CD4-positive, alpha-beta T cell treated with Interleukin-4 for 4 hours (primary cell): ENCODE data around the gene TLCD1.

Experiments used
- DNase-seq: peaks from one replicate; pipeline ENCODE4 v3.0.0-alpha.2; 2020

The TLCD1 gene

DNA sequence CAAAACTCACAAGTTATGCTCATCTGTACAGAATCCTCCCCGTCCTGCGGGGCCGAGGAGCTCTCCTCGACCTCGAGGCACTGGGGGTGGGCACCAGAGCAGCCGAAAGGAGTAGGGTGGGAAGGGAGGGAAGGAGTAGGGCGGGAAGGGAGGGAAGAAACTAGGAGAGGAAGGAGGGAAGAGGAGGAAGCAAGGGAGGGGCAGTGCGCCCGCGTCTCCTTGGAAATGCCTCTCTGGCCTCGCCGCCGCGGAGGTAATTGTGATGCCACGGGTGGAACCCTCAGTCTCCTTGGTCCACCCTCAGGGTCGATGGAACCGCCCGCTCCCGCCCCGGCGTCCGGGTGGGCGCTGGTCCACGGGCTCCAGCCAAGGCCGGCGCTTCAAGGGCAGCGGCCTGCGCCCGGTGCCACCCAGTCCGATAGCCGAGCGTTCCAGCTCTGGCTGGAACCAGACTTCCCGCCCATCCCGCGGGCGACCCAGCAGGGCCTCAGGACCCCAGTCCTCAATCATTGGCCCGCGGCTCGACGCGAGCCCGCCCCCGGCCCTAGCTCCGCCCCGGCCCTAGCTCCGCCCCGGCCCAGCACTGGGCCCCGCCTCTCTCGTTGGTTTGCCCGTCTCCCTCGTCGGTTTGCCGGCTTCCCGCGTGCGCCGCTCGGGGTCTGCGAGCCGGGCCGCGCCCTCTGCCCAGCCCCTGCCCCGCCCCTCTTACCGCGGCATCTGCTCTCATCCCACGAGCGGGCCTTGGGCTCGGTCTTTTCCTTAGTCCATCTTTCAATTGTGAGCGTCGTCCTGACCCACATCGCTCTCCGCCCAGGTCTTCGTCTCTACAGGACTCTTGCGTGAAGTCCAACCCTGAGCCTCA is 14.9 kb downstream of the TLCD1 start:
- peak; percentile 86 for DNase-seq

DNA sequence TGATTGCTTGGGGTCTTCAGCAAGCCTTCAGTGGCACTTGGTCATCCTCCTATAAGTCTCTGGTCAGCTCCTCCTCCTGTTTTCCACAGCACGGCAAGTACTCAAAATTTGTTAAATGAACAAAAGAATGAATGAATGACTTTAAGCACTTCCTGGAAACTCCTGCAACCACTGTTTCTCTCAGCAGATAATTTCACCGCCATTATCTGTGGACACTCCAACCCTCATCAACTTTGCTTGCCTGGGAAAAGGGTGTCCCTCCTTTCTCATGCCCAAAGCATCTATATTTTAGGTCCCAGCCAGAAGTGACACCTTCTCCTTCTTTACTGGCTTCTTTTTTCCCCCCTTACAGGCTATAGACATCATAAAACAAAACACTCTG is 18.7 kb downstream of the TLCD1 start:
- no peak for DNase-seq

DNA sequence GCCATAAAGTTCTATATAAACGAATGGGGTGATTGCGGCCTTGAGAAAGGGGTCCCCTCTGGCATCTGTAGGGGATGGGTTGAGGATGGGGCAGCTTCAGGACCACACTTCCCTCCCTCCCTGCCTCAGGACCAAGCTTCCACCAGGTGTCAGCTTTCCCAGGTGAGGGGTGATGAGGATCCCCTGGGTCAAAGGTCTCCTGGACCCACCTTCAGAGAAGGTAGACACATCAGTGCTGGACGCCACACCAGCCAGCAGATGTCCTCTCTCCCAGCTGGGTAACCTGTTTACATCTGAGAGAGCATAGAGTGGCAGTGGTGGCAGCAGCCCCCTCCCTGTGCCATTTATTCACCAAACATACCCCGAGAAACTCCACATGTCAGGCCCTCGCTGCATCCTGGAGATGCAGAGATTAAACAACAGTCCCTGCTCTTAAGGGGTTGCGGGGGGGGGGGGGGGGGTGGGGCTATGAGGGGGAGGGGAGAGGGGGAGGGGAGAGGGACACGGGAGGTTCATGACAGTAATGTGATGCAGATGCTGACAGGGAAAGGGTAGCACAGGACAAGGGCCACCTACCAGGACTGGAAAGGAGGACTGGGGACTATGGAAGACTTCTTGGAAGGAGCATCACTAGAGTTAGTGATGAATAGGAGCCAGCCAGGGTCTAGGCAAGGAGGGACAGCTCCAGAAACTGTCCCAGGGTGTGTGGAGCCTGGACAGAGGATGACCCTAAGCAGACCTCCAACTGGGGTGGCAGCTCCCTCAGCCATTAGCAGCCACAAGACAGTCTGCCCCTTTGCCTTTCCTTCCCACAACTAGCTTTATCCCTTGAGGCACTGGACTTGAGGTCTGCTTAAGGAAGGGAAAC is 19.3 kb downstream of the TLCD1 start:
- DNase-seq: no peak

DNA sequence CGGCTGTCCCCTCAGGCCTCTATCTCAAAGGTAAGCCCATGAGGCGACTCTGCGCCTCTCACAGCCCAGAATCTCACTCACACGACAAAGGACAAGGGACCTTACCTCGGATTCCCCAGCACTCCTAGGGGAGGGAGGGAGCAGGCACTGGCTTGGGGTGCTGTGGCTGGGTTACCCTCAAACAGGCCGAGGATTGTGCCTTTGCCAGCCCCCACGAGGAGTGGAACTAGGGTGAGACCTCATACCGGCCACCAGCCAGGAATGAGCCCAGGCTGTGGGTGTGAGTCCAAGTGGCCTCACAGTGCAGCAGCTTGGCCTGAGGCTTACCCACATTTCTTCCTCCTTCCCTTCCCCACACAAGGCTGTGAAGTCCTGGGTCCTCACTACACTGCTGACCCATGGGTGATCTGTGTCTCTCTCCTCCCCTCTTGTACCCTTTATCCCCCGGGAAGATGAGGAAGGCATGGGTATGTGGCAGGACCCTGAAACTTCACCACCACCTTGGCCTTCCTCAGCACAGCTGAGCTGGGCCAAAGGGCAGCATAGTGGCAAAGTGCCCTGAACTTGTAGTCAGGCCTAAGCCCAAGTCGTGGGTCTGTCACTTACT is 20.2 kb downstream of the TLCD1 start:
- DNase-seq: no peak

DNA sequence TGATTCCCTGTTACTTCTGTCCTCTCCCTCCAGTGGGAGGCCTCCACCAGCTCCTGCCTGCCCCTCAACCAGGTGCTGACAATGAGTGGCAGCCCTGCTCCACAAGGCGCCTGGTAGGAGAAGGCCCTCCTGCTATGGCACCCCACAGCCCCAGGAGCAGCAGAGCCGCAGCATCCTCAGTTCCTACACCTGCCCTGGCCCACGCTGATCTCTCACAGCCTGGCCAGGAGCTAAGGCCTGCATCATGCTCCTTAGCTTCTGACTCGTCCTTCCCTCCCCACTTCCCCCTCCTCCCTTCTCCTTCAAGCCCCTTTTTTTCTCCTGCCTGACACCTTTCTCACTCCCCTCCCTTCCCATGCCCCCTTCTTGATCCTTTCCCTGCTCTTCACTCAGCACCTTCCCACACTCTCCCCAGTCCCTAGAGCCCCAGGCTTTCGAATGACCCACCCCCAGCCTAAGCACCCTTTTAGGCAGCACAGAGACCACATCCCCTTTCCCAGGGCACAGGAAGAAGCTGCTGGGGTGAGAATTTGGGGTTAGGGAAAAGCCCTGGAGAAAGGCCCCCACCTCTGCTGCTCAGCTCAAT is 20.9 kb downstream of the TLCD1 start:
- DNase-seq: no peak

DNA sequence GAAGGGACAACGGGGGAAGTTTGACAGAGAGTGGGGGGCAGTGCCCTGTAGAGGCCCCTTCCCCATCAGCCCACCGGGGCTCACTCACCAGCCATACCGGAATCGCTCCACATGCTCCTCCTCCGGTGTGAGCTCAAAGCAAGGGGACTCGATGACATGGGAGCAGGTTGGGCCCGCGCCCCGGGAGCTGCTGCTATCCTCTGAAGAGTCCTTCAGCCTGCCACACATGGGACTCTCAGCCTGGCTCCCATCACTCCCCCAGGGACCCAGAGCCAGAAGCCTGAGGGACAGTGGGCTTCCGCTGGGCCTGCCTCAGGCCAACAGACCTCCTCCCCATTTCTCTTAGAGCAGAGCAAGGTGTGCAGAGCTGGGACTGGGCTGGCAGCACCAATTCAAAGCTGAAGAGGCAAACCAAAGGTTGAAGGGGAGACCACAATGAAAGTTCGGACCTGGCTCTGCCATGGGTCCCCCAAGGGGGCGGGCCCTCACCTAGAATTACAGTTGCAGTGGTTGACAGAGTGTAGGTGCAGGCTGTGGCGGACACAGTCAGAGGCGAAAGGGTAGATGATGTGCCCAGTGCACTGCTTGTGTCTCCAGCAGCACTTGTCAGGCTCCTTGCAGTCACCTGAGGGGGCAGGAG is 21.7 kb downstream of the TLCD1 start:
- no peak for DNase-seq

DNA sequence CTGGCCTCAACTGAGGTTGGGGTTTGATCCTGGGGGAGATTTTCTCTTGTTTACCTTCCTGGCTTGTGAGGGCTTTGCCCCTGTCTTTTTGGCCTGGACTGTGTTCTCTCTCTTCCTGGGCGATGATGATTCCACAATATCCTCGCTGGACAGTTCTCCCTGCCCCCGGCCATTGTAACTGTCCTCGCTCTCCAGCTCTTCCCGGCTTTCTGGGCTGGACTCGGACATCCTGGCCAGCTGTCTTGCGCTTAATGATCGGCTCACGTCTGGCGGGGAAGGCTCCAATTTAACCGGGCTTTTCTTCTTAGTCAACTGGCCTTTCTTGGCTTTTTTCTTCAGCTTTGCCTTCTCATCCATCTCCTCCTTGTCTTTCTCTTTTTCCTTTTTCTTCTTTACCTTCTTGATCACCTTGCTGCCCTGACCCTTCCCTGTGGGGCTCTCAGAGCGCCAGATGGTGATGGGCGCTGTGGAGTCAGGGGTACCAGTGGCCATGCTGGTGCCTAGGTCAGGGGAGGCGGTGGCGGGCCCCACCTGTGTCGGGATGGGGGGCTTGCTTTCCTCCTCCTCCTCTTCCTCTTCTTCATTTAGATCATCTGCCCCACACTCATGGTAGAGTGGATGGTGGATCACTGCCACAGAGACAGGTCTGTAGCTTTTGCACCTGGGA is 22.3 kb downstream of the TLCD1 start:
- DNase-seq: no peak

DNA sequence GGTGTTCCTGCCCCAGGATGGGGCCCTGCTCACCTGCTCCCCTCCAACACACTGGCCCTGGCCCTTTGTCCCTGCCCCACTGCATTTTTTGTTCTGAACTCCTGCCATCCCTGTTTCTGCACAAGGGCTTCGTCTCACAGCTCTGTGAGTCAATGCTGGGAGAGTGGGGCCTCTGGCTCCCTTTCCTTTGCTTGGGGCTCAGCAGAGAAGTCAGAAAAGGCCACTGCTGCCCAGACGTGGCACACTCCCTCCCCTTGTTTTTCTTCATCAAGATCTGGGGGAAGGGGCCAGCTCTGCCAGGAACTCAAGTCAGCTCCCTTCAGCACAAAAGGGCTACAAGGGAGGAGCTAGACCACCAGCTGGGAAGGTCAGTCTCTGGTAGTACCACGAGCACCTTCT is 23.3 kb downstream of the TLCD1 start:
- DNase-seq: no peak

DNA sequence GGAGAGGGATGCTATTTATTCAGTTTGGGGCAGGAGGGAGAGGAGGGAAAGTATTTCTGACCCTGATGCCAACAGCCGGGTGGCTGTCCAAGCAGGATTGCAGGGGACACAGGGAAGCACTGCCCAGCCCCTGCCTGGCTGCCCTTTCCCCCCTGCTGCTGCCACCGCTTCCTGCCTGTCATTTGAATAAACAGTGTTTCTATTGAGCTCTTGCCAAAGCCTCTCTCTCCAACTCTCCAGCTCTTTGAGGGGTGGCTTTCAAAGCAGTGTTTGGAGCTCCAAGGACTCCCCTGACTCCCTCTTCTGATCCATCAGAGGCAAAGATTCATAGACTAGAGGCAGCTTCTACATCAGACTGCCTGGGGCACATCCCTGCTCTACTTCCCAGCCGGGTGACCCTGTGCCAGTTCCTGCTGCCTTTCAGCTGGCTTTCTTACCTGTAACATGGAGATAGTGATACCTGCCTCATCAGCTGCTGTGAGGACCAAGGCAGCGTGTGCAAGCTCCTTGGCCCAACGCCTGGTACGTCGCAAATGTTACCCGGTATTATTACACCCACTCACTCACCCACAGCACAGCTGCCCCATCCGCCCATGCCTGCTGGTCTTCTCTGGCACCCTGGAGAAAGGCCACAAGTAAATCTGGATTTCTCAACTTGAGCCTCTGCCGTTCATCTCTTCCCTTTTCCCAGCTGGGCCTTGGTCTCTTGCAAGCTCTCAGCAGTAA is 23.8 kb downstream of the TLCD1 start:
- DNase-seq: no peak

DNA sequence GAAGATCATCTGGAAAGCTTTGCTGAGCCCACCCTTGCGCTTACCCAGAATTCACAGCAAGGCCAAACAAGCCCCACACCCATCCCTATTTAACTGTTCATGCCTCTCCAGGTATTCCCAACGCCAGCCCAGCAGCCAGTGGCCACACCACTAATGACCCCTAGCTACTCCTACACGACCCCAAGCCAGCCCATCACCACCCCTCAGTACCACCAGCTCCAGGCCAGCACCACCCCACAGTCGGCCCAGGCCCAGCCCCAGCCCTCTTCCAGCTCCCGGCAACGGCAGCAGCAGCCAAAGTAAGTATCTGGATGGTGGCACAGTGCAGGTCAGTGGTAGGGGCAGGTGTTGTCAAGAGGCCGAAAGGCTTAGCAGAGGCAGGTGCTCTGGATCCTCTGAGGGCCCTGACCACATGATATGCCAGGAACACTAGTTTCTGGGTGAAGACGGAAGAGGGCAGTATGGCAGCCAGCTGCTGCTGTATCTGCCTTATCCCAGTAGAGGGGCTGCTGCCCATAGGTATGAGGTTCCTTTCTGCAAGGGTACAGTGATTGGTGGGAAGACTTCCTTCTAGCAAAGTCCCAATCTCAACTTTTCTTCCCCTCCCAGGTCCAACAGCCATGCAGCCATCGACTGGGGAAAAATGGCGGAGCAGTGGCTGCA is 25.1 kb downstream of the TLCD1 start:
- no peak for DNase-seq

DNA sequence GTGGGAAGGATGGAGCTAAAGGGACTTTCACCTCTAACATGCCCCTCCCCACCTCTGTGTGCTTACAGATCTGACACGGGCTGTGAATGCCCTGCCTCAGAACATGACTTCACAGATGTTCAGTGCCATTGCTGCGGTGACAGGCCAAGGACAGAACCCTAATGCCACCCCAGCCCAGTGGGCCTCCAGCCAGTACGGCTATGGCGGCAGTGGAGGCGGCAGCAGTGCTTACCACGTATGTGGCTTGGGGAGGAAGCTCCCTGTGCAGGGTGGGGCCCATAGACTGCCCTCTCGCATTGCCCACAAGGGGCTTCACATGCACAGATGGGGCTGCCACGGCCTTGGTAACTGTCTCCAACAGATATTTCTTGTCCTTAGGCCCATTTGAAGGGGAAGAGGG is 25.8 kb downstream of the TLCD1 start:
- no peak for DNase-seq

DNA sequence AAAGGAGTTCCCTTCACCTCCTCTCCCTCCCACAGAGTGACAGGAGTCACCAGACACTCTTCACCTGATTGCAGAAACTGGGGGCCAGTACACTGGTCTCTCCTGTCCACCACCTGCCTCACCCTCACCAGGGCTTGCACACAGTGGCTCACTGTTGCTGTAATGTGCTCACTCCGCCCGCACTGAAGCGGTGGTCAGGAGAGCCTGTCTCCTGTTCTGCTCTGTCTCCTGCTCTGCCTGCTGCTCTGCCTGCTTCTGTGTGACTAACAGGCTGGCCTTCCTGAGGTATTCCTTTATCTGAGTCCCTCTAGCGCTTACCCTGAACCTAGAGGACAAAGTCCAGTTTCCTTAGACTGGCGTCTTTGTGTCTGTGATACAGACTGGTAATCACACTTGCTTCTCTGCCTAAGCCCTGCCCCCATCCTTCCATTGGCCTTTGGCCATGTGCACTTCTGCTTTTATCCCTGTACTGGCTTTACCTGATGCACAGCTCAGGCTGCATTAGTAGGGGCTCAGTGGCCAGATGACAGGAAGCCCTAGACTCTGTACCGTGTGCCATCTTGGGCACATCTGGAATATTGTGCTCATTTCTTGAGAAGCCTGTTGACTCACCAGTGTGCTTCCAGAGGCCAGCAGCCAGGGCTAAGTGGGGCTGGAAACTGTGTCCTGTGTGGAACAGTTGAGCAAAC is 27.6 kb downstream of the TLCD1 start:
- DNase-seq: no peak

DNA sequence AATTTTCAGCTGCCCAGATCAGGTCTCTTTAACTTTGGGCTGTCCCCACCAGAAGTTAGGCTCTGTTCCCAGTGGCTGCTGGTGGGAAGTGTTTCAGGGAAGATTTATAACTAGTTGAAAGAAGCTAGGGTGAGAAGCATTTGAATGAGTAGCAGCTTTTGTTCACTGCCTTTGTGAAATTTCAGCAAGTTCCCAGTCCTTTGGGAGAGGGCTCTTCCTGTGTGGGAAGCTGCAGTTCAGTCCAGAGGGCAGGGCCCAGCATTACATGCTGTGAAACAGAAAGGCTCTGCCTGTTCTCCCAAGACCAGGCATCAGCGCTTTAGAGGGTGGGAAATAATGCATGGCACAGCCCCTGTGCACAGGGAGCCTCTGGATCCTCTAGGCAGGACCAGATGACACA is 32.2 kb downstream of the TLCD1 start:
- DNase-seq: no peak

DNA sequence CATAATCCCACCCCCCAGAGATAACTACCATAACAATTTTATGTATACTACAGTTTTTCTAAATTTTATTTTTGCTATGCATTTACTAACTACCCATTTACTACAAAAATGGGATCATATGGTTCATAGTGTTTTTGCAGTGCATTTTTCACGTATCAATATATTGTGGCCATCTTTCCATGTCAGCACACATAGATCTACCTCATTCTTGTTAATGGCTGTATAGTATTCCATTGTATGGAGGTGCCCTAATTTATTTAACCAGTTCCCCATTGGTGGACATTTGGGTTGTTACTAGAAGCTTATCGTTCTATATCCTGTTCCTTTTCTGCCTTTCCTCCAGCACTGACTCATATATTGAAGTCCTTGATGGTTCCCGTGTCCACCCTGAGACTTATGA is 37.0 kb downstream of the TLCD1 start:
- no peak for DNase-seq

DNA sequence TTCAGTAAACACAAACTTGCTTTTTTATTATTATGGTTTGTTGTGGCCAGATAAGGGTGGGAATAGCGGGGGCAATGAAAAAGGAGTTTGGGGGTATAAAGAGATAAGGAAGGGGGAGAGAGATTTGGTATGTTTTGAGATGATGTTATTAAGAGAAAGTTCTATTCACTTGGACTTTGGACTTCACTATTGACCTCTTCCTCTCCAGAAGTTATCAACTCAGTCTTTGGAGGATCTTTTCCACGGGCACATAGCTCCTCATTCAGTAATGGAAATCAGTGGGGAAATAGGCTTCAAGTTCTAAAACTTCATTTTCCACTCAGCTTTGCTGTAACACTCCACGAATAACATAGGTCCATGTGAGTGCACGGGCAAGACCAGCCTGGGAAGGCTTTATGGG is 37.6 kb downstream of the TLCD1 start:
- no peak for DNase-seq

DNA sequence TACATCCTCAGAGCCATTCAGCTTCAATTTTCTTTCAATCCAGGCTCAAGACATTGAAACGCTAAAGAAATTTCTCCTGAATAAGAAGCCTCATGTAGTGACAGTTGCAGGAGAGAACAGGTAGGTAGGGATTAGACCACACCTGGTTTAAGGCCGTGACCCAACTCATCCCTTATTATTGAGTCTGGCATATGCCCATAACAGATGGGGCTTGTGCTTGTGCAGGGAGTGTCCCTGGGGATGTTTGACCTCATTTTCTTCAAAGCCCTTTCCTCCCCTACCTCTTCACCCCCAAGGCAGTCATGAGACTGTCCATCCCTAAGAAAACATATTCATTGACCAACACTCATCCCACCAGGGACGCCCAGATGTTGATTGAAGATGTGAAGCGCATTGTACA is 39.7 kb downstream of the TLCD1 start:
- DNase-seq: no peak

DNA sequence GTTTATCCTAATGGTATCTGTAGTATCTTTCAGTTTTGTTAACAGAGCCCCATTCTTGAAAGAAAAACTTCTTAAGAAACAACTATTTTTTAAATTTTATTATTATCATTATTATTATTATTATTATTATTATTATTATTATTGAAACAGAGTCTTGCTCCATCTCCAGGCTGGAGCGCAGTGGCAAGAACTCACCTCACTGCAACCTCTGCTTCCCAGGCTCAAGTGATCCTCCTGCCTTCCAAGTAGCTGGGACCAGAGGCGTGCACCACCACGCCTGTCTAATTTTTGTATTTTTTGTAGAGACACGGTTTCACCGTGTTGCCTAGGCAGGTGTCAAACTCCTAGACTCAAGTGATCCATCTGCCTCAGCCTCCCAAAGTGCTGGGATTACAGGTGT is 40.7 kb downstream of the TLCD1 start:
- DNase-seq: no peak

DNA sequence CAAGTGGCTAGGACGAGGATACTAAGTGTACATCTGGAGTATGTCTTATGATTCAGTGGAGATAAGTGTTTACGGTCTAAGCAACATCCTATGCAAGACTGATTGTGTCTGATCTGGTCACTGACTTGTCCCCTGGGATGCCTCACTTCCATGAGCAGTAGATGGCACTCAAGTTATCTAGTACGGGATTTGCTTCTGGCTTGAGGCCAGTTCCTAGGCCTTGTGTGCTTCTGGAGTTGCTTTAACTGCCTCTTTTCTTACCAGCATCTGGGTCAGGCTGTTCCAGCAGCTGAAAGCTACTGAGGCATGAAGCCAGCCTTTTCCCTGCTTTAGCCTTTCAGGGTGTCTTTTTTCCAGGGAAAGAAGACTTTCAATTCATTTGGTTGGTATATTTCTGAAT is 41.1 kb downstream of the TLCD1 start:
- no peak for DNase-seq

DNA sequence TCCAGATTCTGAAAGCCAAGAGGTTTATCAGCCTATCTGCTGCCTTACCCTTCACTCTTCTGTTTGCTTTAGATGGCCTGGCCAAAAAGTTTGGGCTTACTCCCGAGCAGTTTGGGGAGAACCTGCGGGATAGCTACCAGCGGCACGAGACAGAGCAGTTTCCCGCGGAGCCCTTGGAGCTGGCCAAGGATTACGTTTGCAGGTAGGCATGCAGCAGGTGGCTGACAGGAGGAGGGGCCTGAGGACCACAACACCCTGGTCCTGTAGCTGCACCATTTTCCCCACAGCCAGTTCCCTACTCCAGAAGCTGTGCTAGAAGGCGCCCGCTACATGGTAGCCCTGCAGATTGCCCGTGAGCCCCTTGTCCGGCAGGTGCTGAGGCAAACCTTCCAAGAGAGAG is 43.4 kb downstream of the TLCD1 start:
- DNase-seq: no peak

DNA sequence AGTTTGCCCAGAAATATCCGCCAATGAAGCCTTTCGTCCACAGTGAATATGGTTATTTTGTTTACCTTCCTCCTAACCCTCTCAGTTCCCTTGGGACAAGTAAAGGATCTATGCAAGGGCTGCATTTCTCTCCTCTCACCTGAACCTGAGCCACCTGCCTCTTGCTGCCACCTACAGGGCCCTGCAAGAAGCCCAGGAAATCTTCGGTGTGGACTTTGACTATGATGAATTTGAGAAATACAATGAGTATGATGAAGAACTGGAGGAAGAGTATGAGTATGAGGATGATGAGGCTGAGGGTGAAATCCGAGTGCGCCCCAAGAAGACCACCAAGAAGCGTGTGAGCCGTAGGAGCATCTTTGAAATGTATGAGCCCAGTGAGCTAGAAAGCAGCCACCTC is 50.1 kb downstream of the TLCD1 start:
- DNase-seq: no peak
